Lung (tissue), 12 donors: ENCODE data around the gene OR6S1. TPM values are rescaled to one million over a fixed set of nuclear protein-coding genes. Genes with fewer than 3 reads are reported as not detected.

Experiments used
- ATAC-seq: fragments of 200-7000 bp; cut with Tn5 transposase; one replicate; pipeline ENCODE4 v1.9.1; 2020; ENCODE audit warnings: moderate number of reproducible peaks; ENCODE audit not compliant: insufficient read depth, low FRiP score
- DNase-seq, 3 donors: peaks; one replicate each; pipeline ENCODE4 v3.0.0-alpha.2; 2013 to 2017
- H3K27ac ChIP-seq, 2 donors: one replicate each; pipeline ENCODE4 v1.5.1; 2013; ENCODE audit warnings: mild to moderate bottlenecking in 2 of 2, moderate library complexity in 2 of 2, control low read depth in 1 of 2, inconsistent platforms in 1 of 2, low read depth in 1 of 2, low read length in 1 of 2
- H3K27me3 ChIP-seq, 3 donors: one replicate each; pipeline ENCODE4 v1.5.1; 2013; ENCODE audit warnings: low read length in 2 of 3; ENCODE audit not compliant: control insufficient read depth in 3 of 3, insufficient read depth in 3 of 3
- H3K36me3 ChIP-seq, 4 donors: one replicate each; pipeline ENCODE4 v1.5.1; 2013; ENCODE audit warnings: low read length in 4 of 4, mild to moderate bottlenecking in 1 of 4, moderate library complexity in 1 of 4; ENCODE audit not compliant: control insufficient read depth in 4 of 4, insufficient read depth in 4 of 4
- H3K4me1 ChIP-seq, 5 donors: one replicate each; pipeline ENCODE4 v1.5.1; 2013; ENCODE audit warnings: low read length in 5 of 5, mild to moderate bottlenecking in 2 of 5, moderate library complexity in 1 of 5; ENCODE audit not compliant: control insufficient read depth in 5 of 5, insufficient read depth in 5 of 5
- H3K4me3 ChIP-seq: one replicate; pipeline ENCODE4 v1.5.1; 2013; ENCODE audit warnings: mild to moderate bottlenecking, control low read depth, moderate library complexity
- H3K9ac ChIP-seq, 2 donors: one replicate each; pipeline ENCODE4 v1.5.1; 2013; ENCODE audit warnings: low read length in 2 of 2, control low read depth in 1 of 2; ENCODE audit not compliant: insufficient read depth in 1 of 2
- H3K9me3 ChIP-seq, 4 donors: one replicate each; pipeline ENCODE4 v1.5.1; 2013; ENCODE audit warnings: low read length in 3 of 4, mild to moderate bottlenecking in 1 of 4, moderate library complexity in 1 of 4; ENCODE audit not compliant: control insufficient read depth in 4 of 4, insufficient read depth in 3 of 4
- WGBS, 2 donors: extraction: QIAGEN DNeasy Blood & Tissue Kit; methylation state at CpG; one replicate each; pipeline ENCODE4 v1.1.7; 2013; 5-methylcytosine and 5-hydroxymethylcytosine counted together
- polyA plus RNA-seq, 2 donors: library from polyadenylated mRNA; stranded (reverse); fragments of 200-250 nt; gene quantifications; one replicate each; pipeline ENCODE4 v1.2.1, GENCODE V29; 2013
- total RNA-seq, 2 donors: library from RNA; depleted of rRNA in 1 of 2; stranded (reverse); fragments of >200 nt in 1 of 2; gene quantifications; one replicate each; pipeline ENCODE4 v1.2.1, GENCODE V29; 2014 to 2021
- TF ChIP-seq, protein P1 (sequence below): IDR thresholded peaks from 2 replicates; pipeline ENCODE4 v1.5.1; 2012; ENCODE audit warnings: mild to moderate bottlenecking; ENCODE audit errors: control extremely low read depth, extremely low read depth
- donor health status: control.
- donor health status: control.
- donor health status: Bipolar disorder and iron deficiency.
- donor health status: healthy.
- donor health status: DM: yes; HTN: yes; CAD: no.

OR6S1 gene
- total and polyA plus RNA-seq, 4 donors: not detected

DNA sequence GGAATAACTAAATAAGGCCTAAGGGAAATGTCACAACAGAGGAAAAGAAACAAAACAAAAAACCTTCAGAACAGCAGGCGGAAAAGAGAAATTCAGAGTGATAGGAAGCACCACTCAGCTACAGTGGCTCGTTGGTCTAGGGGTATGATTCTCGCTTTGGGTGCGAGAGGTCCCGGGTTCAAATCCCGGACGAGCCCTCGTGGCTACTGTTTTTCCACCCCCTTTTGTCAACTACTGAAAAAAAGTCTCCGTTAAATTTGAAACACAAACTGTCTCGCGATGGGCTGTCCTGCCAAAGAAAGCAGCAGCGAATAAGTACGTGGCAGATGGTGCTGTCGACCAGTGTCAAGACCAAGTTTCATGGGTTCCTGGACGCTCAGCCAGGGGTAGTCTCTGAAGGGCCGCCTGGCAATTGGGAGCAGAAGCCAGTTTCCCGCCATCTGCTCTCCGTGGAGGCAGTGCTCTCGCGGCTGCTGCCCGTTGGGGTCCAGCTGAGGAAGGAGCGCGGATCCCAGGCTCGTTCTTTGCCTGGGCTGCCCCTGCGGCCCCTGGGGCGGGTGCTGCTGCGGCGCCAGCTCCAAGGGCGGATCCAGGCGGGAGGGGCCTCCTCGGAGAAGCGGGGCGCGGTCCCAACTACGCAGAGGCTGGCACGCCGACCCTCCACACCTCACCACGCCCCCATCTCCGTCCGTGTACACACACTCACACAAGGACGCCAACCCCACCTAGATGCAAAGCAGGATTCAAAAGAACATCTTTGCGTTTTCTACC, 42.6 kb upstream of the OR6S1 start, which contains the start of gene RNASE4:
Gene RNASE4, plus strand, starts transcription at position 670 of the 771 bp plus-strand sequence. CDS start 14,812 bp downstream, outside the sequence.
- H3K9me3 ChIP-seq: no peaks in the 10 kb centered on the region
- TF ChIP-seq, protein P1, sequence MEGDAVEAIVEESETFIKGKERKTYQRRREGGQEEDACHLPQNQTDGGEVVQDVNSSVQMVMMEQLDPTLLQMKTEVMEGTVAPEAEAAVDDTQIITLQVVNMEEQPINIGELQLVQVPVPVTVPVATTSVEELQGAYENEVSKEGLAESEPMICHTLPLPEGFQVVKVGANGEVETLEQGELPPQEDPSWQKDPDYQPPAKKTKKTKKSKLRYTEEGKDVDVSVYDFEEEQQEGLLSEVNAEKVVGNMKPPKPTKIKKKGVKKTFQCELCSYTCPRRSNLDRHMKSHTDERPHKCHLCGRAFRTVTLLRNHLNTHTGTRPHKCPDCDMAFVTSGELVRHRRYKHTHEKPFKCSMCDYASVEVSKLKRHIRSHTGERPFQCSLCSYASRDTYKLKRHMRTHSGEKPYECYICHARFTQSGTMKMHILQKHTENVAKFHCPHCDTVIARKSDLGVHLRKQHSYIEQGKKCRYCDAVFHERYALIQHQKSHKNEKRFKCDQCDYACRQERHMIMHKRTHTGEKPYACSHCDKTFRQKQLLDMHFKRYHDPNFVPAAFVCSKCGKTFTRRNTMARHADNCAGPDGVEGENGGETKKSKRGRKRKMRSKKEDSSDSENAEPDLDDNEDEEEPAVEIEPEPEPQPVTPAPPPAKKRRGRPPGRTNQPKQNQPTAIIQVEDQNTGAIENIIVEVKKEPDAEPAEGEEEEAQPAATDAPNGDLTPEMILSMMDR: no peak
- 0 to 1% methylated on average over 36 to 42 of the region's 42 CpGs for WGBS, 2 donors

DNA sequence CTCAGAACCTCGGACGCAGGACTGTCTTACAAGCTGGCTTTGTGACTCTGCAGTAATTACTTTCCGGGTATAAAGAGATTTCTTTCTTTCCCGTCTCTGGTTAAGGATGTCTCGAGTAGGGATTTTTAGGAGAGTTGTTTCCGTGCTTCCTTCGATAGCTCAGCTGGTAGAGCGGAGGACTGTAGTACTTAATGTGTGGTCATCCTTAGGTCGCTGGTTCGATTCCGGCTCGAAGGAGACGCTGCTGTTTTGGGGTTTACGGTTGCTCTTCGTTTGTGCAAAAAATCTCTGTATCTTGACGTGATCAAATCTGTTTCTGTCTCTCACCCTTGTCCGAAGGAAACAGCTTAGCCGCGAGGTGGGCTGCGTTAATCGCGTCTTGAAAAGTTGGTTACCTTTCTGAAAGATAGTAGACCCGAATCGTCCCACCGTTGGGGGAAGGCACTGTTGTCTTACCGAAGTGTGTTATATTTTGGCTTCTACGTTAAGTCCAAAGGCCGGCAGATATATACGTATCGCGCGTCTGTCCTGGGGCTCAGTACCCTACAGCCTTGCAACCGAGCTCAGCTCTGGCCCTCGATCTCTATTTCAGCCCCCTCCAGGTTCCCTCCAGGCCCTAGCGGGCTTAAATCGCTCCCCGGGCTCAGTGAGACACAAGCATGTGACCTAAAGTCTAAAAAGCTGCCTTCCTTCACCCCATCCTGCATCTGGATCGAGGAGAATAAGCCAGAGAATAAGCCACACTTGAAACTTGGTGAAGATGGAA, 41.8 kb upstream of the OR6S1 start:
- 0 to 1% methylated on average over 38 of the region's 38 CpGs for WGBS, 2 donors

More for the DNA sequence above, 42.6 kb upstream of the OR6S1 start, which contains the start of gene RNASE4:
- peaks cover 0 to 2% (median 0%) of the 10 kb centered on the region in 3 donors for H3K27me3 ChIP-seq
- H3K4me1 ChIP-seq: peaks cover 0 to 32% (median 9%) of the 10 kb centered on the region in 5 donors
- DNase-seq (peak; percentile 83 to 92 (median 89)), ATAC-seq (peak; percentile 38)
- peak within 1 kb of the TSS; percentile 92 to 99 for H3K9ac ChIP-seq
- H3K4me3 ChIP-seq: peak within 1 kb of the TSS; percentile 86
- H3K27ac ChIP-seq: peak within 1 kb of the TSS; percentile 98 to 100
- H3K36me3 ChIP-seq: no peaks in the 10 kb centered on the region

DNA sequence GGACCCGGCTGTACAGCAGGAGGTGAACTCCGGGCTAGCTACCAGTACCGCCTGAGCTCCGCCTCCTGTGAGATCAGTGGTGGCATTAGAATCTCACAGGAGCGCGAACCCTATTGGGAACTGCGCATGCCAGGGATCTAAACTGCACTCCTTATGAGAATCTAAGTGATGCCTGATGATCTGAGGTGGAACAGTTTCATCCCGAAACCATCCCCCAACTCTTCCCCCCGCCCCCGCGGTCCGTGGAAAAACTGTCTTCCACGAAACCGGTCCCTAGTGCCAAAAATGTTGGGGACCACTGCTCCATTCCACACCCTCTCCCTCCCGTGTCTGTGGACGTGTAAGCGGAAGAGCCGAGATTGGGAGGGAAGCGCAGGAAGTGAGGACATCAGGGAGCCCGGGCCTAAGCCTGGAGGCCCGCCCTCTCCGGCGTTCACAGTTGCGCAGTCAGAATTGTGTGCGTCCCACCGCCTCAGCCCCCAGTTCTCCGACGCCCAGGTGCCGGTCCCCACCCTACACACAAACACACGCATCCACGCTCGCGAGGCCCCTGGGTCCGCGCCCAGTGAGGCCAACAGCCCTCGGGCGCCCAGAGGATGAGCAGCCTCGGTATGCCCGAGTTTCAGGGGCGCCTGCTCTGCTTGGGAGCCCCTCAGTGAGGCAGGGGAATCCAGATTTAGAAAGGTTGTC, 41.1 kb upstream of the OR6S1 start:
- Histone ChIP-seq H3K4me1 (peaks cover 0 to 32% (median 9%) of the 10 kb centered on the region in 5 donors), H3K4me3 (peak overlapping the region; percentile 86)
- ATAC-seq: peak; percentile 79

More for the DNA sequence above, 41.8 kb upstream of the OR6S1 start:
- peak overlapping the region; percentile 92 to 99 for H3K9ac ChIP-seq
- TF ChIP-seq, protein P1: no peak
- DNase-seq (peak; percentile 90 to 96 (median 95)), ATAC-seq (peak; percentile 60)
- no peaks in the 10 kb centered on the region for H3K36me3 ChIP-seq
- peak overlapping the region; percentile 98 to 100 for H3K27ac ChIP-seq
- peaks cover 0 to 2% (median 0%) of the 10 kb centered on the region in 3 donors for H3K27me3 ChIP-seq
- H3K4me1 ChIP-seq: peaks cover 0 to 32% (median 9%) of the 10 kb centered on the region in 5 donors
- peak overlapping the region; percentile 86 for H3K4me3 ChIP-seq
- H3K9me3 ChIP-seq: no peaks in the 10 kb centered on the region

More for the DNA sequence above, 41.1 kb upstream of the OR6S1 start:
- Histone ChIP-seq H3K27ac (peak overlapping the region; percentile 98 to 100), H3K9ac (peak overlapping the region; percentile 92 to 99), H3K9me3 (no peaks in the 10 kb centered on the region), H3K27me3 (peaks cover 0 to 2% (median 0%) of the 10 kb centered on the region in 3 donors), H3K36me3 (no peaks in the 10 kb centered on the region)
- peak; percentile 92 to 98 (median 97) for DNase-seq
- WGBS, 2 donors: 0 to 1% methylated on average over 40 of the region's 40 CpGs
- TF ChIP-seq, protein P1: no peak
